SK-N-MC (cell line): ENCODE measurements around the gene GNS.

Source experiments
- EZH2 ChIP-seq: fragments of 200-600 bp; sonication (generic); IDR thresholded peaks from one replicate; pipeline ENCODE4 v1.6.1; 2017; ENCODE audit warnings: antibody characterized with exemption
- FOXP2 ChIP-seq: optimal IDR thresholded peaks from 2 replicates; pipeline ENCODE3; 2011; ENCODE audit warnings: mild to moderate bottlenecking, moderate library complexity; ENCODE audit not compliant: insufficient read depth; ENCODE audit errors: extremely low read length, control extremely low read depth
- POLR2AphosphoS5 ChIP-seq: IDR thresholded peaks from 2 replicates; pipeline ENCODE4 v1.6.1; 2012; ENCODE audit warnings: mild to moderate bottlenecking, low read depth, low read length, borderline replicate concordance

DNA sequence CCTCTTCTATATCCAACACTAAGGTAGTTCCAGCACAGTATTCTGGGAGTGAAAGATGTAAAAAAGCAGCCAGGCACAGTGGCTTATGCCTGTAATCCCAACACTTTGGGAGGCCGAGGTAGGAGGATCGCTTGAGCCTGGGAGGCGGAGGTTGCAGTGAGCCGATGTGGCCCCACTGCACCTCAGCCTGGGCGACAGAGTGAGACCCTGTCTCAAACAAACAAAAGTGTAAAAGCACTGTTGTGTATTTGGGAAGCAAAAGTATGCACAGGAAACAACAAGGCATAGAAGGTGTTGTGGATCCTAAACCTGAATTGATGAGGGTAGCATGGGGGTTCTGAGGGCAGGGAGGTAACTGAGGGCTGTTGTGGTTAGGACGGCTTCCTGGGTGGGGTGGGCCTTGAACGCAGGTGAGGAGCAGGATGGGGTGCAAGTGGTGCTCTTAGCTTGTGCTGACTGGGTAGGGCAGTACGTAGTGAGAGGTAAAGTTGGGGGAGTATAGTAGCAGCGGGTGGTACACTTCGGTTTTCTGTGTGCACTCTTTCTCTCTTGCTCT lies 84.8 kb downstream of the GNS start:
- no peak for TF ChIP-seq EZH2
- no peak for TF ChIP-seq POLR2AphosphoS5
- no peak for TF ChIP-seq FOXP2
